Urinary bladder (tissue), 4 donors: Measurements from ENCODE around the gene C16orf86. TPM values are rescaled to one million over a fixed set of nuclear protein-coding genes. Genes with fewer than 3 reads are reported as not detected.

Experiments used
- DNase-seq: peaks from one replicate; pipeline ENCODE4 v3.0.0-alpha.2; 2015; ENCODE audit errors: extremely low spot score
- H3K27ac ChIP-seq: one replicate; pipeline ENCODE4 v1.5.1; 2013; ENCODE audit warnings: low read depth, mild to moderate bottlenecking, moderate library complexity
- H3K36me3 ChIP-seq: one replicate; pipeline ENCODE4 v1.6.1; 2013; ENCODE audit warnings: mild to moderate bottlenecking, moderate library complexity; ENCODE audit not compliant: insufficient read depth
- H3K4me1 ChIP-seq: one replicate; pipeline ENCODE4 v1.6.1; 2013; ENCODE audit warnings: mild to moderate bottlenecking, moderate library complexity; ENCODE audit not compliant: insufficient read depth
- H3K4me3 ChIP-seq: one replicate; pipeline ENCODE4 v1.5.1; 2013; ENCODE audit warnings: low read depth, low read length
- WGBS: extraction: QIAGEN DNeasy Blood & Tissue Kit; methylation state at CpG from one replicate; pipeline ENCODE4 v1.1.7; 2013; 5-methylcytosine and 5-hydroxymethylcytosine counted together
- polyA plus RNA-seq: library from polyadenylated mRNA; stranded (reverse); fragments of 200-250 nt; gene quantifications from one replicate; pipeline ENCODE4 v1.2.3, GENCODE V29; 2013
- total RNA-seq: library from RNA; depleted of rRNA; stranded (reverse); fragments of >200 nt; gene quantifications from one replicate; pipeline ENCODE4 v1.2.3, GENCODE V29; 2014
- donor health status: healthy with polysubstance abuse.
- donor health status: healthy.

C16orf86 gene
- total and polyA plus RNA-seq, 2 donors, result 1.2 to 9.9 TPM

GRCh38 chr16:67702130-67702529 lies 35.5 kb downstream of the C16orf86 start:
- Histone ChIP-seq H3K4me1 (no peaks in the 10 kb centered on the region), H3K27ac (no peak overlapping the region), H3K36me3 (no peaks in the 10 kb centered on the region), H3K4me3 (no peak overlapping the region)
- 93% methylated on average over 4 of the region's 4 CpGs for WGBS
- no peak for DNase-seq

- WGBS, result 76% methylated on average over 2 of the region's 2 CpGs
- H3K36me3 ChIP-seq, result no peaks in the 10 kb centered on the region
- DNase-seq, result no peak
- no peaks in the 10 kb centered on the region for H3K4me1 ChIP-seq
- H3K27ac ChIP-seq, result no peak overlapping the region
- H3K4me3 ChIP-seq, result no peak overlapping the region
Measured at GRCh38 chr16:67703626-67704025, 37.0 kb downstream of the C16orf86 start.

- H3K4me1 ChIP-seq, result no peaks in the 10 kb centered on the region
- 88% methylated on average over 5 of the region's 5 CpGs for WGBS
- no peak for DNase-seq
- no peak overlapping the region for H3K4me3 ChIP-seq
- no peaks in the 10 kb centered on the region for H3K36me3 ChIP-seq
- no peak overlapping the region for H3K27ac ChIP-seq
Measured at GRCh38 chr16:67704110-67704509, 37.5 kb downstream of the C16orf86 start.

- WGBS, result 99% methylated on average over 4 of the region's 4 CpGs
- Histone ChIP-seq H3K36me3 (no peaks in the 10 kb centered on the region), H3K4me1 (no peaks in the 10 kb centered on the region), H3K27ac (no peak overlapping the region), H3K4me3 (no peak overlapping the region)
- DNase-seq, result no peak
Measured at GRCh38 chr16:67707210-67707609, 40.6 kb downstream of the C16orf86 start.

- H3K36me3 ChIP-seq, result no peaks in the 10 kb centered on the region
- H3K27ac ChIP-seq, result no peak overlapping the region
- no peak for DNase-seq
- H3K4me1 ChIP-seq, result no peaks in the 10 kb centered on the region
- H3K4me3 ChIP-seq, result no peak overlapping the region
- WGBS, result 97% methylated on average over 5 of the region's 5 CpGs
Measured at GRCh38 chr16:67707790-67708189, 41.2 kb downstream of the C16orf86 start.

- Histone ChIP-seq H3K27ac (no peak overlapping the region), H3K4me3 (no peak overlapping the region), H3K4me1 (no peaks in the 10 kb centered on the region), H3K36me3 (no peaks in the 10 kb centered on the region)
- 79% methylated on average over 2 of the region's 2 CpGs for WGBS
- no peak for DNase-seq
Measured at GRCh38 chr16:67708368-67708771, 41.8 kb downstream of the C16orf86 start.

GRCh38 chr16:67709050-67709449 lies 42.4 kb downstream of the C16orf86 start:
- no peak for DNase-seq
- WGBS, result 97% methylated on average over 1 of the region's 1 CpG
- Histone ChIP-seq H3K4me3 (no peak overlapping the region), H3K36me3 (no peaks in the 10 kb centered on the region), H3K4me1 (no peaks in the 10 kb centered on the region), H3K27ac (no peak overlapping the region)

GRCh38 chr16:67710607-67711006 lies 44.0 kb downstream of the C16orf86 start:
- H3K27ac ChIP-seq, result no peak overlapping the region
- no peaks in the 10 kb centered on the region for H3K4me1 ChIP-seq
- DNase-seq, result no peak
- no peak overlapping the region for H3K4me3 ChIP-seq
- no peaks in the 10 kb centered on the region for H3K36me3 ChIP-seq
- WGBS, result 90% methylated on average over 6 of the region's 6 CpGs

- no peak for DNase-seq
- WGBS, result 83% methylated on average over 5 of the region's 5 CpGs
- Histone ChIP-seq H3K27ac (no peak overlapping the region), H3K4me1 (no peaks in the 10 kb centered on the region), H3K36me3 (no peaks in the 10 kb centered on the region), H3K4me3 (no peak overlapping the region)
Measured at GRCh38 chr16:67713647-67714273, 47.1 kb downstream of the C16orf86 start.

- H3K4me1 ChIP-seq, result no peaks in the 10 kb centered on the region
- H3K27ac ChIP-seq, result no peak overlapping the region
- H3K36me3 ChIP-seq, result no peaks in the 10 kb centered on the region
- no peak overlapping the region for H3K4me3 ChIP-seq
- 75% methylated on average over 1 of the region's 1 CpG for WGBS
- no peak for DNase-seq
Measured at GRCh38 chr16:67714522-67714921, 47.9 kb downstream of the C16orf86 start.

- no peaks in the 10 kb centered on the region for H3K4me1 ChIP-seq
- WGBS, result 92% methylated on average over 2 of the region's 2 CpGs
- H3K27ac ChIP-seq, result no peak overlapping the region
- no peak for DNase-seq
- no peaks in the 10 kb centered on the region for H3K36me3 ChIP-seq
- no peak overlapping the region for H3K4me3 ChIP-seq
Measured at GRCh38 chr16:67716097-67716496, 49.5 kb downstream of the C16orf86 start.

Other genes starting within 250 kb of the C16orf86 start
- gene HSD11B2, start 235.7 kb upstream of the C16orf86 start, total RNA-seq, result 6.9 TPM
- gene HSD11B2, start 235.7 kb upstream of the C16orf86 start, polyA plus RNA-seq, result 1.9 TPM
- 50.0 TPM for gene ATP6V0D1, start 185.7 kb upstream of the C16orf86 start, total RNA-seq
- gene ATP6V0D1, start 185.7 kb upstream of the C16orf86 start, polyA plus RNA-seq, result 92.5 TPM
- gene AGRP, start 183.3 kb upstream of the C16orf86 start, total RNA-seq, result not detected
- not detected for gene AGRP, start 183.3 kb upstream of the C16orf86 start, polyA plus RNA-seq
- gene RIPOR1, start 138.0 kb upstream of the C16orf86 start, total RNA-seq, result 20.5 TPM
- 59.0 TPM for gene RIPOR1, start 138.0 kb upstream of the C16orf86 start, polyA plus RNA-seq
- gene CTCF, start 104.3 kb upstream of the C16orf86 start, total RNA-seq, result 35.5 TPM
- gene CTCF, start 104.3 kb upstream of the C16orf86 start, polyA plus RNA-seq, result 29.2 TPM
- gene CARMIL2, start 21.7 kb upstream of the C16orf86 start, total RNA-seq, result 0.16 TPM
- gene CARMIL2, start 21.7 kb upstream of the C16orf86 start, polyA plus RNA-seq, result 0.99 TPM
- gene ACD, start 6.6 kb upstream of the C16orf86 start, total RNA-seq, result 9.5 TPM
- 34.6 TPM for gene ACD, start 6.6 kb upstream of the C16orf86 start, polyA plus RNA-seq
- gene PARD6A, start 5.9 kb upstream of the C16orf86 start, total RNA-seq, result 1.7 TPM
- 6.5 TPM for gene PARD6A, start 5.9 kb upstream of the C16orf86 start, polyA plus RNA-seq
- gene ENKD1, start 64 bp upstream of the C16orf86 start, total RNA-seq, result 10.3 TPM
- 39.5 TPM for gene ENKD1, start 64 bp upstream of the C16orf86 start, polyA plus RNA-seq
- gene GFOD2, start 52.5 kb downstream of the C16orf86 start, total RNA-seq, result 16.1 TPM
- 19.4 TPM for gene GFOD2, start 52.5 kb downstream of the C16orf86 start, polyA plus RNA-seq
- gene RANBP10, start 139.7 kb downstream of the C16orf86 start, total RNA-seq, result 6.0 TPM
- 14.1 TPM for gene RANBP10, start 139.7 kb downstream of the C16orf86 start, polyA plus RNA-seq
- 1.2 TPM for gene TSNAXIP1, start 140.1 kb downstream of the C16orf86 start, total RNA-seq
- gene TSNAXIP1, start 140.1 kb downstream of the C16orf86 start, polyA plus RNA-seq, result 2.0 TPM
- 27.2 TPM for gene THAP11, start 175.5 kb downstream of the C16orf86 start, total RNA-seq
- 42.2 TPM for gene THAP11, start 175.5 kb downstream of the C16orf86 start, polyA plus RNA-seq
- gene NUTF2, start 180.1 kb downstream of the C16orf86 start, total RNA-seq, result 70.6 TPM
- 117 TPM for gene NUTF2, start 180.1 kb downstream of the C16orf86 start, polyA plus RNA-seq
- gene CENPT, start 180.9 kb downstream of the C16orf86 start, total RNA-seq, result 16.5 TPM
- gene CENPT, start 180.9 kb downstream of the C16orf86 start, polyA plus RNA-seq, result 49.4 TPM
- 31.8 TPM for gene EDC4, start 206.2 kb downstream of the C16orf86 start, total RNA-seq
- 43.2 TPM for gene EDC4, start 206.2 kb downstream of the C16orf86 start, polyA plus RNA-seq
- not detected for gene NRN1L, start 218.1 kb downstream of the C16orf86 start, total RNA-seq
- gene NRN1L, start 218.1 kb downstream of the C16orf86 start, polyA plus RNA-seq, result 1.9 TPM
- gene PSKH1, start 226.4 kb downstream of the C16orf86 start, total RNA-seq, result 9.9 TPM
- gene PSKH1, start 226.4 kb downstream of the C16orf86 start, polyA plus RNA-seq, result 39.0 TPM